ENCODE data around the gene PNO1. TPM values are rescaled to one million over a fixed set of nuclear protein-coding genes. Genes with fewer than 3 reads are reported as not detected.
A peak's percentile ranks its signal among the peaks of the same experiment; 100 is the strongest.

Gene PNO1
- total and polyA plus RNA-seq, 4 donors: 6.6 to 12.2 (median 11.1) TPM

DNA sequence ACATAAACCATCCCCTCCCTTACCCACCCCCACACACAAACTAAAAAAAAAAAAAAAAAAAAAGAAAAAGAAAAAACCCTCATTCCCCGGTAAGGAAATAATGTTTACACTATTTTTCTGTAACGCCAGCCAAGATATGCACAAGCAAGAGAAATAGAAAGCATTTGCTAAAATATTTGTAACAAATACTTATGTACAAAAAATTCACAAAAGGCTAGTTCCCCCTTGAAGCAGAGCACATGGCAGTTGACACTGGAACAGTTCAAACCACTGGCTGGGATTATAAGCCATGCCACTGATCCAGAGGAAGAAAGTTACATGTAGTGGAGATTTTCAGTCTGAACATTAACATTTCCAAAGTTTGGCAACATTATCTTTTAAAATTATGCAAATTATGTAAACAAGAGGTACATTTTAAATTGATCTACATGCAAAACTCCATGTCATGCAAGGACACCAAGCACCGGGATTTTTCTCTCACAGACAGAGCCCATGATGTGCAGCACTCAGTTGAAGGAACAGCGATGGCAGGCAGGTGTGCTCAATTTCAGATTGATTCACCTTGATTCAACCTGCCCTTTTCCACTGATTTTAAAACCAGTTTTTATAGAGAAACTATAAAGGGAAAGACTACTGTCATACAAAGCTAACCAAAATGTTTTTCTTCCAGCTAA, 21.4 kb downstream of the PNO1 start:
- no peaks in the 10 kb centered on the region for H3K27me3 ChIP-seq (ENCODE audit: control insufficient read depth in 1 of 2, insufficient read depth in 2 of 2, low read length in 1 of 2)
- H3K36me3 ChIP-seq (ENCODE audit: control insufficient read depth in 1 of 2, insufficient read depth in 2 of 2, low read length in 1 of 2): peaks cover 2 to 3% of the 10 kb centered on the region in 2 donors

DNA sequence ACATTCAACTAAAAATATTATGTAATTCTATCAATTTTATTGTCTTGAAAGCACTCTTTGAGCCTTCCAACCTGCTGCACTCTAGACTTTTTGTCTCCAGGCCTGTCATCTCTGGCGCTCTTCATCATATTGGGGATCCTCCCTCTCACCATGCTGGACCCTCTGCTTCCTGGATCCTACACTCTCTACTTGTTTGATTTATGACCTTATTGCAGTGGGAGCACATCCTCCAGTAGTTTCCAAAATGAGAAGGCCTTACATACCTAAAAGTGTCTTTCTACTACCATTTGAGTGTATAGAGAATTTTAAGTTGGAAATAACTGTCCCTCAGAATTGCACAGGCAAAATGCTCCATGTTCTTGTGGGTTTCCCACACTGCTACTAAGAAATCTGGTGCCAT, 25.2 kb downstream of the PNO1 start:
- DNase-seq (no peak), ATAC-seq (ENCODE audit: low FRiP score) (no peak)
- no peak overlapping the region for H3K4me3 ChIP-seq (ENCODE audit: low read length in 2 of 2)
- H3K27me3 ChIP-seq (ENCODE audit: control insufficient read depth in 1 of 2, insufficient read depth in 2 of 2, low read length in 1 of 2): no peaks in the 10 kb centered on the region
- intact Hi-C loops (cut with DNase I): no loop called here
- H3K36me3 ChIP-seq (ENCODE audit: control insufficient read depth in 1 of 2, insufficient read depth in 2 of 2, low read length in 1 of 2): peaks cover under 1 to 2% of the 10 kb centered on the region in 2 donors
- no peaks in the 10 kb centered on the region for H3K9me3 ChIP-seq (ENCODE audit: control insufficient read depth, low read length)
- no peak overlapping the region for H3K27ac ChIP-seq (ENCODE audit: low read depth in 1 of 2, low read length in 2 of 2)
- H3K4me1 ChIP-seq (ENCODE audit: control insufficient read depth in 1 of 2, insufficient read depth in 2 of 2, low read length in 2 of 2): peaks cover 2 to 10% of the 10 kb centered on the region in 2 donors
- 97 to 99% methylated on average over 1 of the region's 1 CpG for WGBS, 2 donors

More for the DNA sequence above, 21.4 kb downstream of the PNO1 start:
- Histone ChIP-seq H3K4me3 (ENCODE audit: low read length in 2 of 2) (no peak overlapping the region), H3K4me1 (ENCODE audit: control insufficient read depth in 1 of 2, insufficient read depth in 2 of 2, low read length in 2 of 2) (peaks cover 2 to 10% of the 10 kb centered on the region in 2 donors), H3K27ac (ENCODE audit: low read depth in 1 of 2, low read length in 2 of 2) (no peak overlapping the region), H3K9me3 (ENCODE audit: control insufficient read depth, low read length) (no peaks in the 10 kb centered on the region)
- 48 to 52% methylated on average over 4 of the region's 4 CpGs for WGBS, 2 donors
- ATAC-seq (ENCODE audit: low FRiP score) (no peak), DNase-seq (no peak)
- intact Hi-C loops (cut with DNase I): no loop called here

DNA sequence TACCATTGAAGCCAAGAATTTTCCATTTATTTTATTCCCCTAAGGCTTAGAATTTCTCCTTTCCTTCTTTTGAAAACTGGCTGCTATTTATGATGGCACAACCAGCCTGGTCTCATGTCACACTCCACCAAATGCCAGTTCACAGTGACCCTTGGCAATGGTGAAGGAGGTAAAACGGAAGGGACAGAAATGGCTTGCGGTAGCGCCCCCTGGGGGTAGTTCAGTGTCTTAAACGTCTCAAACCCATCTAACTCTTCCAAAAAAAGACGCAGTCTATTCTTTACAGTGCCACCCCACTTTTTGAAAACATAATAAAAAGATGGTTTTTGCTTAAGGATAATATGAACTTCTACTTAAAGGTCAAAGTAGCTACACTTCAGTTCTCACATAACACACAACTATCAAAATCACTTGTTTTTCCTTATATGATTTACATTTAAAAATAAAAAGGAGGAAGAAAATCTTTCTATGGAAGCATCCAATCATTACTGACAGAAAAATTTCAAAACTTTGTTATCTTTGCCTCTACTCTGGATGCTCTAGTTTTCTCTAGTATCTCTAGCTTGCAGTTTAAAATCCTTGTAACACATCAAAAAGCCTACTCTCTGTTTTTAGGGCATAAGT, 28.0 kb downstream of the PNO1 start:
- intact Hi-C loops (cut with DNase I): no loop called here
- Histone ChIP-seq H3K27ac (ENCODE audit: low read depth in 1 of 2, low read length in 2 of 2) (no peak overlapping the region), H3K9me3 (ENCODE audit: control insufficient read depth, low read length) (no peaks in the 10 kb centered on the region), H3K36me3 (ENCODE audit: control insufficient read depth in 1 of 2, insufficient read depth in 2 of 2, low read length in 1 of 2) (peaks cover 0 to 1% of the 10 kb centered on the region in 2 donors), H3K4me1 (ENCODE audit: control insufficient read depth in 1 of 2, insufficient read depth in 2 of 2, low read length in 2 of 2) (peaks cover 0 to 10% of the 10 kb centered on the region in 2 donors), H3K4me3 (ENCODE audit: low read length in 2 of 2) (no peak overlapping the region), H3K27me3 (ENCODE audit: control insufficient read depth in 1 of 2, insufficient read depth in 2 of 2, low read length in 1 of 2) (no peaks in the 10 kb centered on the region)
- DNase-seq (peak in 1 of 2 donors; percentile 51), ATAC-seq (ENCODE audit: low FRiP score) (no peak)
- 35 to 39% methylated on average over 5 of the region's 5 CpGs for WGBS, 2 donors

DNA sequence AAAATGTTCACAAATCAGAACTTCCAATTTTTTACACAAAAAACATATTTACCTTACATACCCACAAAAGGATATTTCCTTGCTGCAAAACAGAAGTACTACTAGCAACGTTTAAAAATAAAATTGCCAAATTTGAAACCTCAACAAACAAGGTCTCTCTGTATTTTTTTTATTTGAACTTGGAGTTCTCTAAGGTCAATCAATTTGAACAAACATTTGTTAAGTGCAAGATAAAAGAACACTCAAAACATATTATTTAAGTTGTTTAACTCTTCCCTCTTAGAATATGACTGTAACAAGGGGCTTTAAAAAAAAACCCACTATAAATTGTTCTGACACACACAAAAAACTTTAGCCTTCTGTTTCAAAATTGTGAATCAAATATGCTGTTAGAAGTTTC, 29.6 kb downstream of the PNO1 start:
- H3K27me3 ChIP-seq (ENCODE audit: control insufficient read depth in 1 of 2, insufficient read depth in 2 of 2, low read length in 1 of 2): no peaks in the 10 kb centered on the region

DNA sequence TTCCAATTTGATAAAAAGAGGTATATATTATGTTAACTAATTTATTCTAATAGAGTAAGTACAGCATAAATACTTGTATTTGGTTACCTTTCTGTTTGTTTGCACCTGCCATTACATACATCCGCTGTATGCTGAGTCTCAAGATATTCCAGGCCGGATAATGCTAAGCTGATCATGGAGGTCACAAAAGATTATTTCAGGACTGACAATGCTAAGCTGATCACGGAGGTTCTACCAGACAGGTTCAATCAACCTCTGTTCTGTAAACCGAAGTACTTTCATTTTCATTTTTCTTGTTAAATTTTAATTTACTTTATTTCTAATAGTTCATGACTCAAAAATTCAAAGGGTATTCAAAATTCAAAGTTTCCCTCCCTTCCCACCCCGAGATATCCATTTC, 31.1 kb downstream of the PNO1 start:
- H3K36me3 ChIP-seq (ENCODE audit: control insufficient read depth in 1 of 2, insufficient read depth in 2 of 2, low read length in 1 of 2): peaks cover 0 to 1% of the 10 kb centered on the region in 2 donors
- peaks cover 0 to 11% of the 10 kb centered on the region in 2 donors for H3K4me1 ChIP-seq (ENCODE audit: control insufficient read depth in 1 of 2, insufficient read depth in 2 of 2, low read length in 2 of 2)
- no peaks in the 10 kb centered on the region for H3K27me3 ChIP-seq (ENCODE audit: control insufficient read depth in 1 of 2, insufficient read depth in 2 of 2, low read length in 1 of 2)
- no peak for DNase-seq
- H3K27ac ChIP-seq (ENCODE audit: low read depth in 1 of 2, low read length in 2 of 2): no peak overlapping the region
- H3K4me3 ChIP-seq (ENCODE audit: low read length in 2 of 2): no peak overlapping the region
- no peaks in the 10 kb centered on the region for H3K9me3 ChIP-seq (ENCODE audit: control insufficient read depth, low read length)
- no peak for ATAC-seq (ENCODE audit: low FRiP score)
- 87% methylated on average over 5 of the region's 5 CpGs for WGBS, 2 donors
- intact Hi-C loops (cut with DNase I): no loop called here

More for the DNA sequence above, 29.6 kb downstream of the PNO1 start:
- ATAC-seq (ENCODE audit: low FRiP score) (no peak), DNase-seq (no peak)
- no peak overlapping the region for H3K27ac ChIP-seq (ENCODE audit: low read depth in 1 of 2, low read length in 2 of 2)
- no peaks in the 10 kb centered on the region for H3K9me3 ChIP-seq (ENCODE audit: control insufficient read depth, low read length)
- 33 to 39% methylated on average over 1 of the region's 1 CpG for WGBS, 2 donors
- intact Hi-C loops (cut with DNase I): no loop called here
- peaks cover 0 to 13% of the 10 kb centered on the region in 2 donors for H3K4me1 ChIP-seq (ENCODE audit: control insufficient read depth in 1 of 2, insufficient read depth in 2 of 2, low read length in 2 of 2)
- peaks cover 0 to 1% of the 10 kb centered on the region in 2 donors for H3K36me3 ChIP-seq (ENCODE audit: control insufficient read depth in 1 of 2, insufficient read depth in 2 of 2, low read length in 1 of 2)
- no peak overlapping the region for H3K4me3 ChIP-seq (ENCODE audit: low read length in 2 of 2)

DNA sequence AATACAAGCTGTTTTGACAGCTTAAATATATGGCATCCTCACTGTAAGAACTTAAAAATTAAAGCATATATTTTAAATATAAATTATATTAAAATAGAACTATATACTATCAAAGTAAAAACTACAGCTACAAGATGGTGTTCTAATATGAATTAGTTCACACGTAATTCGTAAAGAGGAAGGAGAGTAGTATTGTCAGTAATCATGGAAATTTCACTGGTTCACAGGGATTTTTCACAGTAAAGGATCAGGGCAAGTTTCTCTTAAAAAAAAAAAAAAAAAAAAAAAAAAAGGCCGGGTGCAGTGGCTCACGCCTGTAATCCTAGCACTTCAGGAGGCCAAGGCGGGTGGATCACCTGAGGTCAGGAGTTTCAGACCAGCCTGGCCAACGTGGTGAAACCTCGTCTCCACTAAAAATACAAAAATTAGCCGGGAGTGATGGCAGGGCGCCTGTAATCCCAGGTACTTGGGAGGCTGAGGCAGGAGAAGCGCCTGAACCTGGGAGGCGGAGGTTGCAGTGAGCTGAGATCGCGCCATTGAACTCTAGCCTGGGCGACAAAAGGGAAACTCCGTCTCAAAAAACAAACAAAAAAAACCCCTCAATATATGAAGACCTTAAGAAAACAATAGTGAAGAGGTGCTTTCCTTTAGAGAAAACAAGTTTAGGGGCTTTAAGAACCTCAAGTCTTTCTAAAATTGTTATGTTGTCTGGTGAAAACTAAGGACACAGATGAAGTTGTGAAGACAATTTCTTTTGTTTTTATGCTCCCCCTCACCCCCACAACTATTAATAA, 32.5 kb downstream of the PNO1 start:
- intact Hi-C loops (cut with DNase I): loop anchor here in 1 of 2 donors (10.0 kb wide), 2 partner anchors 95 to 245 kb away; no protein-coding TSS in a partner anchor
- no peaks in the 10 kb centered on the region for H3K36me3 ChIP-seq (ENCODE audit: control insufficient read depth in 1 of 2, insufficient read depth in 2 of 2, low read length in 1 of 2)
- WGBS, 2 donors: 84 to 87% methylated on average over 14 to 15 of the region's 15 CpGs
- H3K27ac ChIP-seq (ENCODE audit: low read depth in 1 of 2, low read length in 2 of 2): no peak overlapping the region
- ATAC-seq (ENCODE audit: low FRiP score) (no peak), DNase-seq (no peak)
- H3K4me1 ChIP-seq (ENCODE audit: control insufficient read depth in 1 of 2, insufficient read depth in 2 of 2, low read length in 2 of 2): peaks cover 0 to 10% of the 10 kb centered on the region in 2 donors
- no peaks in the 10 kb centered on the region for H3K9me3 ChIP-seq (ENCODE audit: control insufficient read depth, low read length)
- H3K4me3 ChIP-seq (ENCODE audit: low read length in 2 of 2): no peak overlapping the region
- no peaks in the 10 kb centered on the region for H3K27me3 ChIP-seq (ENCODE audit: control insufficient read depth in 1 of 2, insufficient read depth in 2 of 2, low read length in 1 of 2)

DNA sequence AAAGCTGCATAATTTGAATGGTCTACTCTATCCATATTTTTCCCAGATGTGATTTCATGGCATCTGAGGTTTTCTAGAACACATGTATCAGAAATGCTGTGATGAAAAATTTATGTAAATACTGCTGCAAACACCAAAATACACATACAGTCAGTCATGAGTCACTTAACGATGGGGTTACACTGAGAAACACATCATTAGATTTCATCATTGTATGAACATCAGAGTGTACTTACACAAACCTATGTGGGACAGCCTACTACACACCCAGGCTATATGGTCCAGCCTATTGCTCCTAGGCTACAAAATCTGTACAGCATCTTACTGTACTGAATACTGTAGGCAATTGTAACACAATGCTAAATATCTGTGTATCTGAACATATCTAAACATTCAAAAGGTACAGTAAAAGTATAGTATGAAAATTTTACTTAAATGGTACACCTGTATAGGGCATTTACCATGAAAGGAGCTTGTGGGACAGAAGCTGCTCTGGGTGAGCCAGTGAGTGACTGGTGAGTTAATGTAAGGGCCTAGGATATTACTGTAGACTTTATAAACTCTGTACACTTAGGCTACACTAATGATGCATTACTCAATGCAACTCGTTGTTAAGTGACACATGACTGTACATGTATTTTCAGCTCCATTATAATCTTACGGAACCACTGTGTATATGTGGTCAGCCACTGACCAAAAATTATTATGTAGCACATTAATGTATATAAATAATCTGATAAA, 33.5 kb downstream of the PNO1 start:
- WGBS, 2 donors: 72 to 73% methylated on average over 3 of the region's 3 CpGs
- Histone ChIP-seq H3K27ac (ENCODE audit: low read depth in 1 of 2, low read length in 2 of 2) (no peak overlapping the region), H3K27me3 (ENCODE audit: control insufficient read depth in 1 of 2, insufficient read depth in 2 of 2, low read length in 1 of 2) (no peaks in the 10 kb centered on the region), H3K4me1 (ENCODE audit: control insufficient read depth in 1 of 2, insufficient read depth in 2 of 2, low read length in 2 of 2) (peaks cover 0 to 12% of the 10 kb centered on the region in 2 donors), H3K4me3 (ENCODE audit: low read length in 2 of 2) (no peak overlapping the region), H3K9me3 (ENCODE audit: control insufficient read depth, low read length) (no peaks in the 10 kb centered on the region), H3K36me3 (ENCODE audit: control insufficient read depth in 1 of 2, insufficient read depth in 2 of 2, low read length in 1 of 2) (no peaks in the 10 kb centered on the region)
- intact Hi-C loops (cut with DNase I): loop anchor here in 1 of 2 donors (10.0 kb wide), 2 partner anchors 94 to 244 kb away; no protein-coding TSS in a partner anchor
- ATAC-seq (ENCODE audit: low FRiP score) (no peak), DNase-seq (no peak)

DNA sequence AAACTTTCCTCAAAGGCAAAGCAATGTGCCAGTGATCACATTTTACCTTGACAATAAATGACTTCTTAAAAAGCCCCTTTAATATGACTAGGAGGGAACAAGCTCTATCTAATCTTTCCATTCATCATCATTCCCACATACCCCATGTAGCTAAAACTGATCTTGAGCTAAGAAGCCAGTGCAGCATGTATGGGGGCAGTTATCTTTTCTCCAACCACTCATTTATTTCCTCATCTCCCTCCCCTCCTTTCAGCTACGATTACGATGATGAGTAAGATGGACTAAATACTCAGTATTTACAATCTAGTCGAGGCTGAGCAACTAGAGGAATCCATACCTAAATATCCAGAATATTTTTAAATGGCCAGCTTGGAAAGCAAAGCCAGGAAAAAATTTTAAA, 35.5 kb downstream of the PNO1 start:
- no peaks in the 10 kb centered on the region for H3K9me3 ChIP-seq (ENCODE audit: control insufficient read depth, low read length)
- DNase-seq (no peak), ATAC-seq (ENCODE audit: low FRiP score) (no peak)
- no peak overlapping the region for H3K27ac ChIP-seq (ENCODE audit: low read depth in 1 of 2, low read length in 2 of 2)
- H3K4me3 ChIP-seq (ENCODE audit: low read length in 2 of 2): no peak overlapping the region
- 38 to 42% methylated on average over 3 of the region's 3 CpGs for WGBS, 2 donors
- intact Hi-C loops (cut with DNase I): loop anchor here in 1 of 2 donors (10.0 kb wide), 2 partner anchors 92 to 242 kb away; no protein-coding TSS in a partner anchor
- H3K27me3 ChIP-seq (ENCODE audit: control insufficient read depth in 1 of 2, insufficient read depth in 2 of 2, low read length in 1 of 2): no peaks in the 10 kb centered on the region
- peaks cover 0 to 12% of the 10 kb centered on the region in 2 donors for H3K4me1 ChIP-seq (ENCODE audit: control insufficient read depth in 1 of 2, insufficient read depth in 2 of 2, low read length in 2 of 2)
- no peaks in the 10 kb centered on the region for H3K36me3 ChIP-seq (ENCODE audit: control insufficient read depth in 1 of 2, insufficient read depth in 2 of 2, low read length in 1 of 2)

Data from aorta (tissue), 5 donors.